ENCODE results near the gene SLC10A4. TPM values are rescaled to one million over a fixed set of nuclear protein-coding genes. Genes with fewer than 3 reads are reported as not detected.

Gene SLC10A4
- total RNA-seq, 6 experiments from 2014 or later = not detected

DNA sequence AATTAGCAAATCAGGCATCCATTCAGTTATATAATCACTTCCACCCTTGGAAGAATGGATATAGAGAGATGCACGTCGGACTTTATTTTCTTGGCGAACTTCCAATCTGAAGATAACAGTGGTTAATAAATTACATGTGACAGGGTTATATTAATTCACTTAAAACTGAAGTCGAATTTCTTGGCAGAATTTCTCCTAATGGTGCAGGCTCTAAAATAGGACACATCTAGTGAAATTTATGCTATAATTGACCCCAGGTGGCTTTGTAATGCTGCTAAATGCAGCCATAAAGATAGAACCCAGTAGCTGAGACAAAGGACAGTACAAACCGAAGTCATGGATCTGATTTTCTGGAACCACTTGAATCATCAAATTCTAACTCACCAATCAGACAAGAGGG lies 20.8 kb upstream of the SLC10A4 start:
- H3K27ac Mint-ChIP-seq = no peak overlapping the region
- H3K4me3 Mint-ChIP-seq = no peak overlapping the region
- peaks cover 26% of the 10 kb centered on the region for H3K27me3 Mint-ChIP-seq (ENCODE audit: insufficient read depth)
- DNase-seq = no peak
- no peaks in the 10 kb centered on the region for H3K9me3 Mint-ChIP-seq
- TF ChIP-seq, protein P1, sequence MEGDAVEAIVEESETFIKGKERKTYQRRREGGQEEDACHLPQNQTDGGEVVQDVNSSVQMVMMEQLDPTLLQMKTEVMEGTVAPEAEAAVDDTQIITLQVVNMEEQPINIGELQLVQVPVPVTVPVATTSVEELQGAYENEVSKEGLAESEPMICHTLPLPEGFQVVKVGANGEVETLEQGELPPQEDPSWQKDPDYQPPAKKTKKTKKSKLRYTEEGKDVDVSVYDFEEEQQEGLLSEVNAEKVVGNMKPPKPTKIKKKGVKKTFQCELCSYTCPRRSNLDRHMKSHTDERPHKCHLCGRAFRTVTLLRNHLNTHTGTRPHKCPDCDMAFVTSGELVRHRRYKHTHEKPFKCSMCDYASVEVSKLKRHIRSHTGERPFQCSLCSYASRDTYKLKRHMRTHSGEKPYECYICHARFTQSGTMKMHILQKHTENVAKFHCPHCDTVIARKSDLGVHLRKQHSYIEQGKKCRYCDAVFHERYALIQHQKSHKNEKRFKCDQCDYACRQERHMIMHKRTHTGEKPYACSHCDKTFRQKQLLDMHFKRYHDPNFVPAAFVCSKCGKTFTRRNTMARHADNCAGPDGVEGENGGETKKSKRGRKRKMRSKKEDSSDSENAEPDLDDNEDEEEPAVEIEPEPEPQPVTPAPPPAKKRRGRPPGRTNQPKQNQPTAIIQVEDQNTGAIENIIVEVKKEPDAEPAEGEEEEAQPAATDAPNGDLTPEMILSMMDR (IDR thresholded peaks at IDR 0.05) = no peak
- no peaks in the 10 kb centered on the region; the same call in 1 of the 2 replicates for H3K36me3 Mint-ChIP-seq (ENCODE audit: low read depth)
- 0 out of 2 replicates have a peak, but pooled peaks cover under 1% of the 10 kb centered on the region for H3K4me1 Mint-ChIP-seq (ENCODE audit: low read depth)

DNA sequence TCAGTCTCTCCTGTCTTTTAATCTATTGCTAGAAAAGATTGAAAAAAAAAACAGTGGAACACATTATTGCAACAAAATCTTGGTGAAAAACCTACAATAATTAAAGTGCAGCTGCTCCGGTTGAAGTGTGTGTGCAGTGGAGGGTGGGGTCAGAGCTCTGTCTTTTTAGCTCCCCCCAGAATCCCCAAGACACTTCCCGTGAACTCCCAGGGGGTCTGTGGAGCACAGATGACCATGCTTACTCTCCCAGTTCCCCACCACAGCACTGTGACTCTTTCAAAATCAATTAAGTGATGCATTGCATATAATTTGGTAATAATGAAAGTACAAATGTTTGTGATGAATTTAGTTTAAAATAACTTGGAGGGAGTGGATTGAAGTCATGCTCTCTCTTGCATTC lies 15.7 kb upstream of the SLC10A4 start:
- peaks cover 17% of the 10 kb centered on the region for H3K4me1 Mint-ChIP-seq (ENCODE audit: low read depth)
- H3K9me3 Mint-ChIP-seq = no peaks in the 10 kb centered on the region
- H3K27ac Mint-ChIP-seq = no peak overlapping the region
- no peaks in the 10 kb centered on the region; the same call in 1 of the 2 replicates for H3K36me3 Mint-ChIP-seq (ENCODE audit: low read depth)
- DNase-seq = no peak
- peaks cover 8% of the 10 kb centered on the region for H3K27me3 Mint-ChIP-seq (ENCODE audit: insufficient read depth)
- H3K4me3 Mint-ChIP-seq = no peak overlapping the region; the same call in 1 of the 2 replicates
- TF ChIP-seq, protein P1 (IDR thresholded peaks at IDR 0.05) = no peak

DNA sequence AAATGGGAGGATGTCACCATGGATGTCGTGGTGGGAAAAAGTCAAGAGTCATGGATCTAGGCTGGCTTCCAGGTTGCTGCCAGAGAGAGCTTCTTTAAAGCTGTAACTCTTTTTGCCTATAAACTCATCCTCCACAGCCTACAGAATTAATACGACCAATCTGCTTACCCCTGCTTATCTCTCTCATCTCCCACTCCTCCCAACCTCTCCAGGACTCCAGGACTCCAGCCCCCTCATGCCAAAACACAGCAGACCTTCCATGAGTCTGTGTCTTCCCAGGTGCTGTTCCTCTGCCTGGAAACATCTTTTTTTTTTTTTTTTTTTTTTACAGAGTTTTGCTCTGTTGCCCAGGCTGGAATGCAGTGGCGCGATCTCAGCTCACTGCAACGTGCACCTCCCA lies 15.3 kb upstream of the SLC10A4 start:
- TF ChIP-seq, protein P1 (IDR thresholded peaks at IDR 0.05) = no peak
- no peak overlapping the region for H3K27ac Mint-ChIP-seq

DNA sequence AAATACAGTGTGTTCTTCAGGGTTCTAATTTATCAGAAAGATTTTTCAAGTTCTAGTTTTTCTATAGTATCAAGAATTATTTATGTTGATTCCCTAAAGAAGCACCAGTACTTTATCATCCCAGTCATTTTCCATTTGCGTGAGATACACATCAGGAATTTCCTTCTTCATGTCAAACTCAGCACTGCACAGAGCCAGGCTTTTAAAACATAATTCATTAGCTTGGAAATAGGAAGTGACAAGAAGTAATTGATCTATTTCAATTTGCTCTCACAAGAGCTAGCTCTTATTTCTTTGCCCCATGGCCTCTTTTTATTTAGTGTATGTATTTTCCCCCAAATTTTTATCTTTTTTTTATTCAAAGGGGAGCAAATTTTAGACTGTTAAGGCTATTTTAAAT lies 13.0 kb upstream of the SLC10A4 start:
- Mint-ChIP-seq H3K4me1 (ENCODE audit: low read depth) (peaks cover 17% of the 10 kb centered on the region), H3K9me3 (no peaks in the 10 kb centered on the region)
- DNase-seq = no peak

More for the DNA sequence above, 15.3 kb upstream of the SLC10A4 start:
- peaks cover 8% of the 10 kb centered on the region for H3K27me3 Mint-ChIP-seq (ENCODE audit: insufficient read depth)
- H3K4me3 Mint-ChIP-seq = no peak overlapping the region; the same call in 1 of the 2 replicates
- H3K4me1 Mint-ChIP-seq (ENCODE audit: low read depth) = peaks cover 17% of the 10 kb centered on the region
- no peak for DNase-seq
- no peaks in the 10 kb centered on the region for H3K9me3 Mint-ChIP-seq
- no peaks in the 10 kb centered on the region; the same call in 1 of the 2 replicates for H3K36me3 Mint-ChIP-seq (ENCODE audit: low read depth)

DNA sequence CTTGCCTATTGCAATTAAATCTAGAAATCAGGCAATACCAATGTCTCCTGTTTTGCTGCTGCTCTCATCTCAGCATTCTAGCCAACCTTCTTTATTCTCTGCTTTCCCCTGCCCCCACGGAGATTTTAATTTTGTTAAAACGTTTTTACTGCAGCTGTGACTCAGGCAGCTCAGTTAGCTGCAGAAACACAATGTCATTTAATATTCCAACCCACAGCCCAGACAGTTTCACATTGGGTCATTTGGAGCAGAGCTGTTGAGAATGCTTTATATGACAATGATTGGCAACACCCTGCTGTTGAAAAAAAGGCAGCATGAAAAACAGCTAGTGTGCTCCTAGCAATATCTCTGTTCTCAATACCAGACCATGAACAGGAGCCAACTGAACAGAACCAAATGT lies 12.6 kb upstream of the SLC10A4 start:
- Mint-ChIP-seq H3K27me3 (ENCODE audit: insufficient read depth) (peaks cover 4% of the 10 kb centered on the region; the same call in 1 of the 2 replicates), H3K4me3 (no peak overlapping the region), H3K27ac (no peak overlapping the region), H3K4me1 (ENCODE audit: low read depth) (peaks cover 17% of the 10 kb centered on the region), H3K36me3 (ENCODE audit: low read depth) (no peaks in the 10 kb centered on the region), H3K9me3 (no peaks in the 10 kb centered on the region)
- DNase-seq = no peak
- TF ChIP-seq, protein P1 (IDR thresholded peaks at IDR 0.05) = no peak

More for the DNA sequence above, 13.0 kb upstream of the SLC10A4 start:
- no peaks in the 10 kb centered on the region for H3K36me3 Mint-ChIP-seq (ENCODE audit: low read depth)
- peaks cover 4% of the 10 kb centered on the region; the same call in 1 of the 2 replicates for H3K27me3 Mint-ChIP-seq (ENCODE audit: insufficient read depth)
- no peak overlapping the region for H3K4me3 Mint-ChIP-seq
- H3K27ac Mint-ChIP-seq = no peak overlapping the region
- TF ChIP-seq, protein P1 (IDR thresholded peaks at IDR 0.05) = no peak
